Anterior cingulate cortex (tissue), 58 donors: ENCODE measurements around the gene ZNF281.
"Not testable (repeated sequence)": the region's sequence is repeated elsewhere in the genome, so short reads cannot be mapped to it uniquely, and the experiment has no call there.

Experiments
- DNase-seq, 58 donors: peaks; one replicate each; lab custom pipeline; 2025; lab: John Stamatoyannopoulos, UW

The ZNF281 gene

DNA sequence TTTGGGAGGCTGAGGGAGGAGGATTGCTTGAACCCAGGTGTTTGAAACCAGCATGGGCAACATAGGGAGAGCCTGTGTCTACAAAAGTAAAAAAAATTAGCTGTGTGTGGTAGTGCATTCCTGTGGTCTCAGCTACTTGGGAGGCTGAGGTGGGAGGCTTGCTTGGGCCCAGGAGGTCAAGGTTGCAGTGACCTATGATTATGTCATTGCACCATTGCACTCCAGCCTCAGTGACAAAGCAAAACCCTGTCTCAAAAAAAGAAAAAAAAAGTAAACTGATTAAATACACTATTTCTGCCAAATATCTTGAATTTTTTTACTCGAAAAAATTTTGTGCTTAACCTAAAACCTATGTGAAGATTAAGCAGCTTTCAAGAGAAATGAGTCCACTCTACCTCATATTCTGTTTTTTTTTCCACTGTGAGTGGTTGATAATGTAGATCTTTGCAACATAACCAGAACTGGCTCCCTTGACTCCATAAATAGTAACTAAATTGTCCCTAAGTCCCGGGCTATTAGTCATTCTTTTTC, 19.4 kb upstream of the ZNF281 start:
- no peak for DNase-seq

GRCh38 chr1:200428482-200429205, 18.8 kb upstream of the ZNF281 start:
- no peak for DNase-seq

DNA sequence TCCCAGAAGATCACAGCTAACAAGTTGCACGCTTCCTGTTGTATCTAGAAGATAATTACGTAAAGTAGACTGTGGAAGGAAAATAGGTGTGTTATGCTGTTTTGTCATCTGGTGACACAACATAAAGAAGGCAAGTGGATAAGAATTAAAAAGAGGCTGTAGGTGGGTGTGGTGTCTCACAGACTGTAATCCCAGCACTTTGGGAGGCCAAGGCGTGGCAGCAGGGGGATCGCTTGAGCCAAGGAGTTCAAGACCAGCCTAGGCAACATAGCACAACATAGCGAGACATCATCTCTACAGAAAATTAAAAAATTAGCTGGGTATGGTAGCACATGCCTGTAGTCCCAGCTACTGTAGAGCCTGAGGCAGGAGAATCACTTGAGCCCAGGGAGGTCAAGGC, 17.9 kb upstream of the ZNF281 start:
- DNase-seq: no peak

GRCh38 chr1:200426196-200426595, 16.4 kb upstream of the ZNF281 start:
- DNase-seq: no peak

GRCh38 chr1:200423235-200423634, 13.4 kb upstream of the ZNF281 start:
- DNase-seq: no peak

DNA sequence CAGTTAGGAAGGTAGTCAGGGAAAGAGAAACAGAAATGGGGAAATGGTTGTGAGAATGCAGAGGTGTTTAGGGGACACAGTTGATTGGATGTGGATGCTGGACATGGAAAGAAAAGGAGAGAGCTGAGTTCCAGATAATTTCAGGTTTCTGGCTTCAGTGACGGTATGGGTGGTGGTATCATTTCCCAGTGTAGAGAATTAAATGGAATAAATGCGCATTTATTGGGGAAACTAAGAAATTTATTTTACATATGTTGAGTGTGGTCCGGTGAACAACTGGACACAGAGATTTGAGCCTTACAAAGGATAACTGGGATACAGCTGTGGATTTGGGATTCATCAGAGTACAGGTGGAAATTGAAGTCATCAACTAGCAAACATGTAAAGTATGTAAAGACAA, 12.4 kb upstream of the ZNF281 start:
- no peak for DNase-seq

DNA sequence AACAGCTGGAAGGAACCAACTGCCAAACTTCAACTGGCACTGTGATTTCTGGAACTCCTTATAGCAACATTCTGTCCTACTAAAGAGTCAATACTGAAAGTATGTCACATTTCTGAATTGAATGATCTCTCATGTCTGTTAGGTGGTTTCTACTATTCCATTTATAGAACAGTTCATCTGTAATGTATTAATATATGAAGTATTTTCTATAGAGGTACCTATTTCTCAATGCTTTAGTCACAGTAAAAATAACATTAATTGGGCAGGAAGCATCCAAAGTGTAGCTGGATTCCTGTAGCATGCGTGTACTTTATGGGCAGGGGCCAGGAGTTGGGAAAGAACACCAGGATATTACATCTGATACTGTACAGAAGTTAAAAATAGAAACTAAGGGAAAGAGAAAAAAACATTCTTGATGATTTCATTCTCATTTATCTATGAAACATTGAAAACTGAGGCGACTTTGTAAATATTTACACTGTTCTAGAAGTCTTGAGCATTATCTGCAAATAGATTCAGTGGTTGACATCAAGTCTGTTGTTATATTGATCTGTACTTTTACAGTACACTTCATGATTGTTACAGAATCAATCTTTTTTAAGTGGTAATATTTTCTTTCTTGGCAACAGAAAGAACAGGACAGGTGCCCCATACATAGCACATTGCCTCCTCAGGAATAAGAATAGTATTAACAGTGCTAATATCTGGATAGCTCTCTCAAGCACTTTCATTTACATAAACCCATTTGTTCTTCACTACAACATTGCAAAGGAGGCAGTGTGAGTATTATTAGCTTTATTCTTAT, 6.2 kb upstream of the ZNF281 start:
- no peak for DNase-seq

- no peak for DNase-seq
These were observed 5.4 kb upstream of the ZNF281 start for GRCh38 chr1:200415227-200415626.

- no peak for DNase-seq
These were observed 4.8 kb upstream of the ZNF281 start for GRCh38 chr1:200414657-200415056.

- not testable (repeated sequence) for DNase-seq
These were observed 3.9 kb upstream of the ZNF281 start for GRCh38 chr1:200413766-200414165.

- no peak for DNase-seq
These were observed 1.8 kb upstream of the ZNF281 start for GRCh38 chr1:200411406-200412257.

DNA sequence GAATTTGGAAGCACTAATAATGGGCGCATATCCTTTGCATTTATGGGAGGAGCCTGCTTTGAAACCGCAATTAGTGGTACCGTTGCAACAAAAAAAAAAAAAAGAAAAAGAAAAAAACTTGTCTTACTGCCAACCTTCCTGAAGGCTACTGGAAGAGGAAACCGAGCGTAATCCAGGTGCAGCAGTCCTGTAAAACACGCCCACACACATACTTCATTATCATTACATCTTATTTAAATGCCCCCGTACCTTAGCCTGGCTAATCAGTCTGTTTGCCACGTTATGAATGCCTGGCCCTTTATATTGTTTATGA, 686 bp upstream of the ZNF281 start:
- DNase-seq: no peak

GRCh38 chr1:200409203-200409760, 554 bp downstream of the ZNF281 start:
- DNase-seq: peak in 25 of 58 donors; percentile 15 to 53 (median 41)

DNA sequence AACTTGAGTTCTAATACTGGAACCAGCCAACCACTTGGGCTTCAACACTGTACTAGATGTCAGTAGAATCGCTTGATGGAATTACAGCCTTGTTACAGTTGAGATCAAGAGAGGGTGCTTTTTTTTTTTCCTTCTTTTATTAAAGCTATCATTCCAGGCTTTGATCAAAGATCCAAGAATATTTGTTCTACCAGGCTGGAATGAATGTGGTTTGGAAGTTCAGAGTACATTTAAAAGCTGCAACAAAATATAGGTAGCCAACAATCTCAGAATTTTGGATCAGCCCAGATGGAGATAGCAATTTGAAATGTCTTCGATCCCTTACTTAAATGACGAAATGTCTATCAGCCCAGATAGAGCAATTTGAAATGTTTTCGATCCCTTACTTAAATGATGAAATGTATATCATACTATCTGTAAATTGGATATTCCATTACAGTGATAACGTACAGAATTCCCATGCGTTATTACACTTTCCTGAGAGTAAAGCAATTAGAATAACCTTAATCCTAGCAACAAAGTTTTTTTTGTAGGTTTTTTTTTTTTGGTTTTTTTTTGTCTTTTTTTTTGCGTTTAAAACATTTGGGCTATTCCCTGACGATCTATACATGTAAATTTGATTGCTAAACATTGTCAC, 3.6 kb downstream of the ZNF281 start:
- DNase-seq: no peak

DNA sequence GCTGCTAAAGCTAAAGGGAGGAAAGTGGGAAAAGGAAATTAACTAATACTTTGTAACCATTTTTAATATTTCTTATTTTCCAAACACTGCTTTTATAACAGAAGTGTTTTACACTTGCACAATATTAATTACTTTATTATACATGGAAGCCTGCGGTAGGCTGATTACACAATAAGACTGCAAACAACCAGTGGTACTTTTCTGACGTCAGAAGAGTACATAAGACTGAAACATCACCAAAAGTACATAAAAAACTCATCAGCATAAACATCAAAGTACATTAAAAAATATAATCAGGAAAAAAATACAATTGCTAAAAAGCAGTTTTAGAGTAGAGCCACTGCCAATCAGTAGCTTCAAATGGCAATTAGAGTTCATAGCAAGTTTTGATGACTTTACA, 4.6 kb downstream of the ZNF281 start:
- no peak for DNase-seq

DNA sequence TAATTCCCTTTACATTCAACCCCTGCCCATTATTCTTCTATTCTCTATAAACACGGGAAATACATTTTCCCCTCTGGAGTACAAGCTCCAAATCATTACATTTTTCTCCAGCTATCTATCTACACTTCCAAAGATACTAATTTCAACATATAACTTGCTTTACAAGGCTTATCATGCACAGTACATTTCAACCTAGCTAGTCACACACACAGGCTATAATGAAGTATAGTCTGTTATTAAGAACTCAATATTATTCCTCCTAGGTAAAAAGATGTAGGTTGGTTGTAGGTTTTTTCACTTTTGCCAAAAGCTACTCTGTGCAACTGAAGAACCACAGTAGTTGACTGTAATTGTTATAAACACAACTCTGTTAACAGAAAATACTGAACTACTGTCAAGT, 8.1 kb downstream of the ZNF281 start:
- no peak for DNase-seq

- DNase-seq: no peak
These were observed 8.6 kb downstream of the ZNF281 start for GRCh38 chr1:200401263-200401662.

- peak in 1 of 58 donors; percentile 38 for DNase-seq
These were observed 9.3 kb downstream of the ZNF281 start for GRCh38 chr1:200400556-200400955.

DNA sequence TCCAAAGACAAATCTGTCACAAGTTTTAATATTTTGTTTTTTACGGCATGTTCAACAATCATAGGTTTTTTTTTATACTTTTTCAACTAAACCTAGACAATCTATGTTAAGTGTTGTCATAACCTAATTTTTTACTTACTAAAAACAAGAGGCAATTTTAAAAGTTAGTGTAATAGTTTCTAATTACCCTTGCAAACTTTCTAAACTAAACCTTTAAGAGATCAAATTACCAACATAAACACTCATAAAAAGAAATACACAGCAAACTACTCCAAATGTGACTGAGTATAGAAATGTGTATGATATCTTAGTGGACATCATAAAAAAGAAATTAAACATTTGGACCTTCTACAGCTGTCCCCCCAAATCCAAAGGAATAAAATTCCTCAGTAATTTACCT, 10.0 kb downstream of the ZNF281 start:
- DNase-seq: no peak

- no peak for DNase-seq
These were observed 11.5 kb downstream of the ZNF281 start for GRCh38 chr1:200398373-200398772.
